IMR-90 (cell line): ENCODE results near the gene AMOTL1. TPM values are rescaled to one million over a fixed set of nuclear protein-coding genes. Genes with fewer than 3 reads are reported as not detected.

Experiments
- ATAC-seq: fragments of 200-7000 bp; cut with Tn5 transposase; 2 replicates; pipeline ENCODE4 v1.9.1; 2020; ENCODE audit warnings: low read depth, mild to moderate bottlenecking, moderate library complexity
- BruUV-seq: library from RNA; stranded (reverse); fragments of 400-500 nt; replicated peaks from 2 replicates; lab custom pipeline; 2021; lab: Mats Ljungman, UMichigan
- CTCF ChIA-PET: fragments of 300-600 bp; formaldehyde crosslinking; extraction: SDS; loops from one replicate; lab custom pipeline; 2021; ENCODE audit warnings: antibody characterized with exemption; lab: Yijun Ruan, JAX
- POLR2A ChIA-PET: fragments of 300-600 bp; sonication (Branson Sonifier 250); formaldehyde crosslinking; loops from one replicate; lab custom pipeline; 2022; ENCODE audit warnings: antibody characterized with exemption; ENCODE audit not compliant: unreplicated experiment; lab: Charles Lee
- DNase-seq: peaks from one replicate; pipeline ENCODE4 v3.0.0; 2013
- H2AFZ ChIP-seq: replicated peaks from 2 replicates; pipeline ENCODE3; 2013; ENCODE audit warnings: low read length, mild to moderate bottlenecking; ENCODE audit not compliant: poor library complexity
- H2AK5ac ChIP-seq: 2 replicates; pipeline ENCODE4 v1.6.1; 2013; ENCODE audit warnings: low read depth, low read length, inconsistent platforms
- H2AK9ac ChIP-seq: replicated peaks from 2 replicates; pipeline ENCODE3; 2013; ENCODE audit warnings: mild to moderate bottlenecking, low read depth, low read length, moderate library complexity; ENCODE audit not compliant: poor library complexity
- H2BK120ac ChIP-seq: 2 replicates; pipeline ENCODE4 v1.6.1; 2013; ENCODE audit warnings: low read depth, low read length, inconsistent platforms
- H2BK15ac ChIP-seq: 3 replicates; pipeline ENCODE4 v1.6.1; 2013; ENCODE audit warnings: low read depth, low read length, inconsistent platforms
- H2BK20ac ChIP-seq: 2 replicates; pipeline ENCODE4 v1.6.1; 2013; ENCODE audit warnings: low read depth, mild to moderate bottlenecking, inconsistent platforms, low read length, moderate library complexity
- H2BK5ac ChIP-seq: 2 replicates; pipeline ENCODE4 v1.6.1; 2013; ENCODE audit warnings: mild to moderate bottlenecking, low read depth, low read length, inconsistent platforms; ENCODE audit not compliant: poor library complexity, severe bottlenecking
- H3K14ac ChIP-seq: replicated peaks from 2 replicates; pipeline ENCODE4 v1.6.1; 2013; ENCODE audit warnings: low read depth, low read length, inconsistent platforms
- H3K18ac ChIP-seq: 2 replicates; pipeline ENCODE4 v1.6.1; 2013; ENCODE audit warnings: low read depth, low read length, control low read depth
- H3K23ac ChIP-seq: 2 replicates; pipeline ENCODE4 v1.6.1; 2013; ENCODE audit warnings: low read depth, low read length, inconsistent platforms
- H3K27ac ChIP-seq: 2 replicates; pipeline ENCODE4 v1.5.1; 2013; ENCODE audit warnings: mild to moderate bottlenecking, control low read depth, low read length; ENCODE audit not compliant: insufficient read depth
- H3K27me3 ChIP-seq: 2 replicates; pipeline ENCODE4 v1.6.1; 2013; ENCODE audit warnings: low read length; ENCODE audit not compliant: control insufficient read depth, insufficient read depth
- H3K36me3 ChIP-seq: 2 replicates; pipeline ENCODE4 v1.6.1; 2013; ENCODE audit warnings: low read length, mixed read lengths; ENCODE audit not compliant: control insufficient read depth, insufficient read depth
- H3K4ac ChIP-seq: 2 replicates; pipeline ENCODE4 v1.6.1; 2013; ENCODE audit warnings: low read depth, low read length, inconsistent platforms
- H3K4me1 ChIP-seq: 2 replicates; pipeline ENCODE4 v1.6.1; 2013; ENCODE audit warnings: low read length, mixed read lengths; ENCODE audit not compliant: control insufficient read depth, insufficient read depth
- H3K4me2 ChIP-seq: 2 replicates; pipeline ENCODE4 v1.6.1; 2013; ENCODE audit warnings: low read depth, mild to moderate bottlenecking, control low read depth, low read length, moderate library complexity
- H3K4me3 ChIP-seq: 2 replicates; pipeline ENCODE4 v1.5.1; 2013; ENCODE audit warnings: low read depth, mild to moderate bottlenecking, control low read depth, low read length, moderate library complexity; ENCODE audit not compliant: insufficient read depth
- H3K56ac ChIP-seq: 2 replicates; pipeline ENCODE4 v1.6.1; 2013; ENCODE audit warnings: low read length, inconsistent platforms; ENCODE audit not compliant: insufficient read depth; ENCODE audit errors: extremely low read depth
- H3K79me1 ChIP-seq, 2 experiments: 2 replicates each; pipeline ENCODE4 v1.6.1; 2013; ENCODE audit warnings: low read length in 2 of 2, inconsistent platforms in 1 of 2, low read depth in 1 of 2
- H3K9ac ChIP-seq: 2 replicates; pipeline ENCODE4 v1.6.1; 2013; ENCODE audit warnings: low read depth, low read length, control low read depth
- H3K9me1 ChIP-seq: 2 replicates; pipeline ENCODE4 v1.6.1; 2013; ENCODE audit warnings: low read length, inconsistent platforms; ENCODE audit not compliant: insufficient read depth
- H3K9me3 ChIP-seq: 2 replicates; pipeline ENCODE4 v1.6.1; 2013; ENCODE audit warnings: low read length; ENCODE audit not compliant: control insufficient read depth, insufficient read depth
- H4K20me1 ChIP-seq: 2 replicates; pipeline ENCODE4 v1.6.1; 2013; ENCODE audit warnings: low read length, inconsistent platforms; ENCODE audit not compliant: insufficient read depth
- H4K5ac ChIP-seq: 2 replicates; pipeline ENCODE4 v1.6.1; 2013; ENCODE audit warnings: mild to moderate bottlenecking, low read depth, low read length, control low read depth
- H4K8ac ChIP-seq, 2 experiments: 2 replicates each; pipeline ENCODE4 v1.6.1; 2013; ENCODE audit warnings: low read depth in 2 of 2, low read length in 2 of 2, control low read depth in 1 of 2, inconsistent platforms in 1 of 2
- H4K91ac ChIP-seq: 2 replicates; pipeline ENCODE4 v1.6.1; 2013; ENCODE audit warnings: low read depth, low read length, inconsistent platforms; ENCODE audit not compliant: insufficient read depth
- BHLHE40 ChIP-seq: fragments of 150-350 bp; IDR thresholded peaks from 2 replicates; pipeline ENCODE4 v1.6.1; 2016; ENCODE audit warnings: mild to moderate bottlenecking, low read depth, low read length
- CEBPB ChIP-seq: IDR thresholded peaks from 2 replicates; pipeline ENCODE4 v1.6.1; 2012; ENCODE audit warnings: low read depth, low read length, improper control_type of control experiment
- CHD1 ChIP-seq: IDR thresholded peaks from 2 replicates; pipeline ENCODE4 v1.6.1; 2012; ENCODE audit warnings: low read depth, low read length, improper control_type of control experiment
- FOS ChIP-seq: fragments of 150-350 bp; IDR thresholded peaks from 2 replicates; pipeline ENCODE4 v1.6.1; 2016; ENCODE audit warnings: low read depth, low read length
- MXI1 ChIP-seq: IDR thresholded peaks from 2 replicates; pipeline ENCODE4 v1.6.1; 2012; ENCODE audit warnings: low read depth, mild to moderate bottlenecking, low read length, moderate library complexity, borderline replicate concordance
- RFX5 ChIP-seq: IDR thresholded peaks from 2 replicates; pipeline ENCODE4 v1.8.0; 2012; ENCODE audit warnings: low read depth, mild to moderate bottlenecking, low read length, moderate library complexity
- SMC3 ChIP-seq: fragments of 150-350 bp; IDR thresholded peaks from 2 replicates; pipeline ENCODE4 v1.6.1; 2016; ENCODE audit warnings: low read depth, mild to moderate bottlenecking, antibody characterized with exemption, low read length, moderate library complexity
- WGBS, 2 experiments: methylation state at CpG; one replicate each; pipeline versions ENCODE4 v1.1.5 to v1.1.7; 2013; ENCODE audit warnings: missing lambda C conversion rate in 2 of 2; ENCODE audit not compliant: insufficient read length in 1 of 2; ENCODE audit errors: extremely low coverage in 2 of 2; 5-methylcytosine and 5-hydroxymethylcytosine counted together
- dilution Hi-C: fragments of 300-500 bp; cut with HindIII; formaldehyde crosslinking; loops from one replicate; pipeline ENCODE4 v1.14.3; 2018; ENCODE audit warnings: low sequenced_read_pairs; ENCODE audit not compliant: unreplicated experiment
- in situ Hi-C: fragments of 300-500 bp; cut with MboI; formaldehyde crosslinking; loops from 3 replicates; pipeline ENCODE4 v1.14.3; 2019; ENCODE audit warnings: low sequenced_read_pairs, inconsistent platforms, mixed read lengths
- intact Hi-C: fragments of 100-400 bp; cut with micrococcal nuclease; formaldehyde crosslinking; loops from 2 replicates; pipeline ENCODE4 v1.10.0; 2022
- polyA plus RNA-seq, 3 experiments: library from polyadenylated mRNA; depleted of rRNA; stranded (reverse); fragments of >200 nt; gene quantifications; 2 replicates each; pipeline ENCODE4 v1.2.3, GENCODE V29; 2012; ENCODE audit warnings: low replicate concordance in 1 of 3
- total RNA-seq: library from RNA; depleted of rRNA; stranded (reverse); fragments of >200 nt; gene quantifications from 2 replicates; pipeline ENCODE4 v1.2.3, GENCODE V29; 2012
- TF ChIP-seq, protein P1 (sequence below): fragments of 150-350 bp; IDR thresholded peaks from 2 replicates; pipeline ENCODE4 v1.6.1; 2017; ENCODE audit warnings: mild to moderate bottlenecking, antibody characterized with exemption, low read length, low read depth
- TF ChIP-seq, protein P2 (sequence below): conservative IDR thresholded peaks from 2 replicates; pipeline ENCODE4 v1.5.1; 2012; ENCODE audit warnings: mild to moderate bottlenecking, low read depth, low read length, improper control_type of control experiment

Gene AMOTL1
- total and polyA plus RNA-seq, 2 of the 4 experiments (the other 2 are of a cell fraction), result 18.6 to 49.5 TPM

DNA sequence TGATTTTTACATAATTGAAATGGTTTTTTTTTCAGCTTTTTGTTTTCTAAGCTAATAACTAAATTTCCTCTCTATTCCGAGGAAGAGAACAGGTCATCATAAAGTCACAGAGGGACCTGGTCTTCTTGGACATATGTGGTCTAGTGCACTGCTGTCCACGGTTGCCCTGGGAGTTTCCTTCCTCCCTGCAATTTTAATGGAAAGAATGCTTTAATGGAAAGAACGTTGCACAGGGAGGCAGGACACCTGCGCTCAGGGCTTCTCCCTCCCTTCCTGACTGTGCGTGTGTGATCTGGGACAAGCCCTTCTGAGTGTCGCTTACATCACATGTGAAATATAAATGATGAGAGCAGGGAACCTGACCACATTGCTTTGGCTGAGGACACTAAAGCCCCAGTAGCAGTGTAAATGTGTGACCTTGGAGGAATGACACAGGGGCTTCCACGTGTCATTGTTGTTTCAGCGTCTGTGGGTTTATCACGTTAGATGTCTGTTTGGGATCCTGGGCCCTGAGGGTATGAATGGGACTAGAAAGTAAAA, 93.2 kb downstream of the AMOTL1 start:
- Histone ChIP-seq H2BK5ac (no peak overlapping the region), H4K91ac (no peak overlapping the region; the same call in 1 of the 2 replicates), H4K20me1 (no peaks in the 10 kb centered on the region), H2AFZ (no peak overlapping the region), H2BK120ac (no peak overlapping the region), H3K14ac (no peak overlapping the region), H3K4me1 (no peaks in the 10 kb centered on the region; the same call in 1 of the 2 replicates), H2AK9ac (no peak overlapping the region), H3K27ac (no peak overlapping the region), H3K4me3 (no peak overlapping the region), H4K8ac (no peak overlapping the region), H3K56ac (no peak overlapping the region), H3K9me1 (peaks cover 17% of the 10 kb centered on the region; the same call in 1 of the 2 replicates), H3K4ac (no peak overlapping the region), H3K9ac (no peak overlapping the region), H2BK20ac (no peak overlapping the region), H3K23ac (no peak overlapping the region), H3K27me3 (no peaks in the 10 kb centered on the region), H3K79me1 (peaks cover 0 to 28% of the 10 kb centered on the region in 2 experiments; a peak in 3 of 4 replicates), H3K4me2 (no peak overlapping the region), H3K36me3 (peaks cover 55% of the 10 kb centered on the region), H3K18ac (no peak overlapping the region), H4K5ac (no peak overlapping the region), H3K9me3 (no peaks in the 10 kb centered on the region), H2AK5ac (no peak overlapping the region), H2BK15ac (no peak overlapping the region)
- ATAC-seq, result no peak
- dilution Hi-C loops (no loop called here), in situ Hi-C loops (no loop called here), intact Hi-C loops (no loop called here)
- DNase-seq, result no peak
- TF ChIP-seq SMC3, result no peak
- TF ChIP-seq, protein P1, sequence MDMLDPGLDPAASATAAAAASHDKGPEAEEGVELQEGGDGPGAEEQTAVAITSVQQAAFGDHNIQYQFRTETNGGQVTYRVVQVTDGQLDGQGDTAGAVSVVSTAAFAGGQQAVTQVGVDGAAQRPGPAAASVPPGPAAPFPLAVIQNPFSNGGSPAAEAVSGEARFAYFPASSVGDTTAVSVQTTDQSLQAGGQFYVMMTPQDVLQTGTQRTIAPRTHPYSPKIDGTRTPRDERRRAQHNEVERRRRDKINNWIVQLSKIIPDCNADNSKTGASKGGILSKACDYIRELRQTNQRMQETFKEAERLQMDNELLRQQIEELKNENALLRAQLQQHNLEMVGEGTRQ, result no peak
- no peak for TF ChIP-seq BHLHE40
- no peak for TF ChIP-seq MXI1
- no peak for TF ChIP-seq CEBPB
- TF ChIP-seq FOS, result no peak
- no peak for TF ChIP-seq CHD1
- no peak for TF ChIP-seq RFX5
- TF ChIP-seq, protein P2, sequence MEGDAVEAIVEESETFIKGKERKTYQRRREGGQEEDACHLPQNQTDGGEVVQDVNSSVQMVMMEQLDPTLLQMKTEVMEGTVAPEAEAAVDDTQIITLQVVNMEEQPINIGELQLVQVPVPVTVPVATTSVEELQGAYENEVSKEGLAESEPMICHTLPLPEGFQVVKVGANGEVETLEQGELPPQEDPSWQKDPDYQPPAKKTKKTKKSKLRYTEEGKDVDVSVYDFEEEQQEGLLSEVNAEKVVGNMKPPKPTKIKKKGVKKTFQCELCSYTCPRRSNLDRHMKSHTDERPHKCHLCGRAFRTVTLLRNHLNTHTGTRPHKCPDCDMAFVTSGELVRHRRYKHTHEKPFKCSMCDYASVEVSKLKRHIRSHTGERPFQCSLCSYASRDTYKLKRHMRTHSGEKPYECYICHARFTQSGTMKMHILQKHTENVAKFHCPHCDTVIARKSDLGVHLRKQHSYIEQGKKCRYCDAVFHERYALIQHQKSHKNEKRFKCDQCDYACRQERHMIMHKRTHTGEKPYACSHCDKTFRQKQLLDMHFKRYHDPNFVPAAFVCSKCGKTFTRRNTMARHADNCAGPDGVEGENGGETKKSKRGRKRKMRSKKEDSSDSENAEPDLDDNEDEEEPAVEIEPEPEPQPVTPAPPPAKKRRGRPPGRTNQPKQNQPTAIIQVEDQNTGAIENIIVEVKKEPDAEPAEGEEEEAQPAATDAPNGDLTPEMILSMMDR, result no peak
- ChIA-PET POLR2A (no interaction called here), CTCF (no interaction called here)
- no TSS peak for BruUV-seq
- no CpG with 5 or more reads among the region's 9 CpGs for WGBS, 2 experiments
